Esophagus squamous epithelium (tissue), 4 donors: ENCODE data around the gene LY86.

ENCODE experiments used
- POLR2A ChIP-seq, 4 donors: fragments of 450-650 bp; IDR thresholded peaks; one replicate each; pipeline ENCODE4 v1.6.1; 2017; ENCODE audit warnings: antibody characterized with exemption in 4 of 4, mild to moderate bottlenecking in 4 of 4, moderate library complexity in 3 of 4
- TF ChIP-seq, protein P1 (sequence below), 6 experiments: fragments of 450-650 bp in 4 of 6; fragments of 200-600 bp in 2 of 6; sonication (generic) in 2 of 6; IDR thresholded peaks; one replicate each; pipeline ENCODE4 v1.5.1; 2016 to 2019; ENCODE audit warnings: antibody characterized with exemption in 6 of 6, mild to moderate bottlenecking in 4 of 6, moderate library complexity in 4 of 6

DNA sequence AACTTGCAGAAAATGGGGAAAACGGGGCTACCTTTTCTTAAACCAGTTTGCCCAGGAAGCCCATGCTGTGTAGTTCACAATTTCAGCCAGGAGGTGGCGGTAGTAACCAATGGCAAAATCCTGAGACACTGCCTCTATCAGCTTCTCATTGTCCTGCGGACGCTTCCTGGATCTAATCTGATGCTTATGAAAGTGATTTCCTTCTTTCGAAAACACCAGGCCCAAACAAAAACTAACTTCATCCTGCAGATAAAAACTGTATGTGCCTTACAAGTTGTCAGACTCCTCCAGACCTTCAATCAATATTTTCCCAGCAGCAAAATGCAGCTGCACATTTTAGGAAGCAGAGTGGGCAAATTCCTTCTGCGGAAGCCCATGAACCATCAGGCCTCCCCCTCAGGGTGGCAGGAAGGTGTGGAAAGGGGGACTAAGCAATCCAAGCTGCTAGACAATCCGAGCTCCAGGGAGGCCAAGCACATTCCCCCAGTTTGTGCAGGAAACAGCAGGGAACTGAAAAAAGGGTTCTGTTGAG, 88.5 kb downstream of the LY86 start:
- TF ChIP-seq, protein P1, sequence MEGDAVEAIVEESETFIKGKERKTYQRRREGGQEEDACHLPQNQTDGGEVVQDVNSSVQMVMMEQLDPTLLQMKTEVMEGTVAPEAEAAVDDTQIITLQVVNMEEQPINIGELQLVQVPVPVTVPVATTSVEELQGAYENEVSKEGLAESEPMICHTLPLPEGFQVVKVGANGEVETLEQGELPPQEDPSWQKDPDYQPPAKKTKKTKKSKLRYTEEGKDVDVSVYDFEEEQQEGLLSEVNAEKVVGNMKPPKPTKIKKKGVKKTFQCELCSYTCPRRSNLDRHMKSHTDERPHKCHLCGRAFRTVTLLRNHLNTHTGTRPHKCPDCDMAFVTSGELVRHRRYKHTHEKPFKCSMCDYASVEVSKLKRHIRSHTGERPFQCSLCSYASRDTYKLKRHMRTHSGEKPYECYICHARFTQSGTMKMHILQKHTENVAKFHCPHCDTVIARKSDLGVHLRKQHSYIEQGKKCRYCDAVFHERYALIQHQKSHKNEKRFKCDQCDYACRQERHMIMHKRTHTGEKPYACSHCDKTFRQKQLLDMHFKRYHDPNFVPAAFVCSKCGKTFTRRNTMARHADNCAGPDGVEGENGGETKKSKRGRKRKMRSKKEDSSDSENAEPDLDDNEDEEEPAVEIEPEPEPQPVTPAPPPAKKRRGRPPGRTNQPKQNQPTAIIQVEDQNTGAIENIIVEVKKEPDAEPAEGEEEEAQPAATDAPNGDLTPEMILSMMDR (IDR thresholded peaks at IDR 0.05) = peak; percentile 97 to 99 (median 98)
- TF ChIP-seq POLR2A (IDR thresholded peaks at IDR 0.05) = no peak
